A549 (cell line): ENCODE results near the gene TSPO. TPM values are rescaled to one million over a fixed set of nuclear protein-coding genes. Genes with fewer than 3 reads are reported as not detected.

ENCODE experiments used
- ATAC-seq, 2 experiments: fragments of 200-7000 bp in 1 of 2; fragments of >200 bp in 1 of 2; cut with Nextera tagmentation in 1 of 2; cut with Tn5 transposase in 1 of 2; 3 replicates each; pipeline versions ENCODE4 v1.8.0 to v1.9.1; 2018 to 2020; ENCODE audit warnings: mild to moderate bottlenecking in 1 of 2, moderate library complexity in 1 of 2
- CTCF ChIA-PET: fragments of 300-600 bp; sonication (Branson Sonifier 250); formaldehyde crosslinking; extraction: SDS; loops from one replicate; lab custom pipeline; 2021; ENCODE audit warnings: antibody characterized with exemption, inconsistent platforms; lab: Yijun Ruan, JAX
- POLR2A ChIA-PET: fragments of 350-600 bp; formaldehyde crosslinking; extraction: SDS; loops from one replicate; lab custom pipeline; 2021; ENCODE audit warnings: antibody characterized with exemption, inconsistent platforms; lab: Yijun Ruan, JAX
- DNase-seq, 2 experiments: peaks; one replicate each; pipeline versions ENCODE4 v3.0.0 to v3.0.0-alpha.2; 2011 to 2016; ENCODE audit warnings: low read depth in 1 of 2, low spot score in 1 of 2
- FAIRE-seq: peaks from 2 replicates; lab custom pipeline; 2011; peaks lifted over from hg19 to GRCh38; lab: Jason Lieb, UNC
- H3K27ac ChIP-seq, 2 experiments: fragments of >200 bp; sonication (Bioruptor Twin); formaldehyde crosslinking; 3 replicates each; pipeline ENCODE4 v1.5.1; 2016 to 2017
- H3K4me1 ChIP-seq: fragments of >200 bp; sonication (Bioruptor Twin); formaldehyde crosslinking; 3 replicates; pipeline ENCODE4 v1.6.1; 2016
- H3K4me2 ChIP-seq: fragments of >200 bp; sonication (Bioruptor Twin); formaldehyde crosslinking; 3 replicates; pipeline ENCODE4 v1.6.1; 2016
- H3K4me3 ChIP-seq: fragments of >200 bp; sonication (Bioruptor Twin); formaldehyde crosslinking; 3 replicates; pipeline ENCODE4 v1.5.1; 2016
- H3K9me3 ChIP-seq: fragments of >200 bp; sonication (Bioruptor Twin); formaldehyde crosslinking; 3 replicates; pipeline ENCODE4 v1.6.1; 2016
- BCL3 ChIP-seq: fragments of >200 bp; sonication (Bioruptor Twin); formaldehyde crosslinking; IDR thresholded peaks from 3 replicates; pipeline ENCODE4 v1.6.1; 2016
- BHLHE40 ChIP-seq: IDR thresholded peaks from 2 replicates; pipeline ENCODE4 v1.6.1; 2012; ENCODE audit warnings: low read depth, low read length, inconsistent platforms
- CBX2 ChIP-seq: fragments of 200-600 bp; sonication (generic); IDR thresholded peaks from 2 replicates; pipeline ENCODE4 v1.6.1; 2016; ENCODE audit warnings: low read depth, mild to moderate bottlenecking, borderline replicate concordance
- CBX8 ChIP-seq: fragments of 200-600 bp; sonication (generic); IDR thresholded peaks from 2 replicates; pipeline ENCODE4 v1.6.1; 2016
- CHD4 ChIP-seq: fragments of 200-600 bp; sonication (generic); IDR thresholded peaks from 2 replicates; pipeline ENCODE4 v1.6.1; 2016; ENCODE audit warnings: antibody characterized with exemption, mild to moderate bottlenecking, borderline replicate concordance
- CTCF ChIP-seq: fragments of >200 bp; sonication (Bioruptor Twin); formaldehyde crosslinking; IDR thresholded peaks from 3 replicates; pipeline ENCODE4 v1.5.1; 2016
- ELK1 ChIP-seq: fragments of 150-350 bp; IDR thresholded peaks from 2 replicates; pipeline ENCODE4 v1.6.1; 2014; ENCODE audit warnings: low read depth, mild to moderate bottlenecking, low read length
- ESRRA ChIP-seq: fragments of 150-350 bp; IDR thresholded peaks from 2 replicates; pipeline ENCODE4 v1.6.1; 2014; ENCODE audit warnings: mild to moderate bottlenecking, low read length, borderline replicate concordance
- FOSL2 ChIP-seq, 2 experiments: fragments of 450-650 bp in 1 of 2; fragments of >200 bp in 1 of 2; sonication (Bioruptor Twin) in 1 of 2; formaldehyde crosslinking; IDR thresholded peaks; 2 replicates each; pipeline versions ENCODE4 v1.5.0 to v1.6.1; 2016 to 2020; ENCODE audit warnings: mild to moderate bottlenecking in 1 of 2, moderate library complexity in 1 of 2
- FOXS1 ChIP-seq: fragments of 250-450 bp; sonication (Bioruptor Pico); IDR thresholded peaks from 2 replicates; pipeline ENCODE4 v1.5.0; 2020; ENCODE audit warnings: mild to moderate bottlenecking, moderate library complexity
- GATA3 ChIP-seq: IDR thresholded peaks from 2 replicates; pipeline ENCODE4 v1.6.1; 2012; ENCODE audit warnings: borderline replicate concordance
- HOXB5 ChIP-seq: fragments of 250-450 bp; sonication (Bioruptor Pico); IDR thresholded peaks from 2 replicates; pipeline ENCODE4 v1.5.0; 2020; ENCODE audit warnings: mild to moderate bottlenecking, moderate library complexity
- KDM1A ChIP-seq: fragments of 200-600 bp; sonication (generic); IDR thresholded peaks from 2 replicates; pipeline ENCODE4 v1.6.1; 2016; ENCODE audit warnings: low read depth, mild to moderate bottlenecking
- NFE2L2 ChIP-seq: fragments of 150-350 bp; conservative IDR thresholded peaks from 2 replicates; pipeline ENCODE4 v1.6.1; 2014; ENCODE audit warnings: low read length
- NPAS2 ChIP-seq: fragments of 250-450 bp; sonication (Bioruptor Pico); IDR thresholded peaks from 2 replicates; pipeline ENCODE4 v1.8.0; 2022; ENCODE audit warnings: mild to moderate bottlenecking, moderate library complexity, borderline replicate concordance
- PHF8 ChIP-seq: fragments of 200-600 bp; sonication (generic); IDR thresholded peaks from 2 replicates; pipeline ENCODE4 v1.6.1; 2016; ENCODE audit warnings: low read depth, mild to moderate bottlenecking, antibody characterized with exemption, moderate library complexity, borderline replicate concordance
- RARB ChIP-seq: fragments of 250-450 bp; sonication (Bioruptor Pico); IDR thresholded peaks from 2 replicates; pipeline ENCODE4 v1.8.0; 2021; ENCODE audit warnings: mild to moderate bottlenecking, moderate library complexity
- RFX5 ChIP-seq: fragments of 450-650 bp; IDR thresholded peaks from 2 replicates; pipeline ENCODE4 v1.7.1; 2014; ENCODE audit warnings: antibody characterized with exemption, mild to moderate bottlenecking, moderate library complexity
- SMC3 ChIP-seq: fragments of >200 bp; sonication (Bioruptor Twin); formaldehyde crosslinking; IDR thresholded peaks from 3 replicates; pipeline ENCODE4 v1.6.1; 2018; ENCODE audit warnings: inconsistent platforms
- TFCP2L1 ChIP-seq: fragments of 250-450 bp; sonication (Bioruptor Pico); IDR thresholded peaks from 2 replicates; pipeline ENCODE4 v1.5.0; 2021; ENCODE audit warnings: mild to moderate bottlenecking
- WGBS: methylation state at CpG from one replicate; pipeline ENCODE4 v1.1.6; 2017; ENCODE audit errors: missing lambda C conversion rate; 5-methylcytosine and 5-hydroxymethylcytosine counted together
- polyA plus RNA-seq, 4 experiments: library from polyadenylated mRNA; depleted of rRNA in 3 of 4; stranded (reverse); fragments of >200 nt; fragmentation: RNase III in 1 of 4; extraction: RNeasy Plus Mini Kit Qiagen cat#74134 plus additional on column Dnase treatment in 1 of 4; gene quantifications; 2 replicates in 3 of 4; 3 replicates in 1 of 4; pipeline ENCODE4 v1.2.3, GENCODE V29; 2011 to 2017
- TF ChIP-seq, protein P1 (sequence below): fragments of >200 bp; sonication (Bioruptor Twin); formaldehyde crosslinking; IDR thresholded peaks from 2 replicates; pipeline ENCODE4 v1.6.1; 2016

Gene TSPO
- polyA plus RNA-seq, 2 of the 4 experiments (the other 2 are of a cell fraction), result 43.2 to 94.4 TPM

DNA sequence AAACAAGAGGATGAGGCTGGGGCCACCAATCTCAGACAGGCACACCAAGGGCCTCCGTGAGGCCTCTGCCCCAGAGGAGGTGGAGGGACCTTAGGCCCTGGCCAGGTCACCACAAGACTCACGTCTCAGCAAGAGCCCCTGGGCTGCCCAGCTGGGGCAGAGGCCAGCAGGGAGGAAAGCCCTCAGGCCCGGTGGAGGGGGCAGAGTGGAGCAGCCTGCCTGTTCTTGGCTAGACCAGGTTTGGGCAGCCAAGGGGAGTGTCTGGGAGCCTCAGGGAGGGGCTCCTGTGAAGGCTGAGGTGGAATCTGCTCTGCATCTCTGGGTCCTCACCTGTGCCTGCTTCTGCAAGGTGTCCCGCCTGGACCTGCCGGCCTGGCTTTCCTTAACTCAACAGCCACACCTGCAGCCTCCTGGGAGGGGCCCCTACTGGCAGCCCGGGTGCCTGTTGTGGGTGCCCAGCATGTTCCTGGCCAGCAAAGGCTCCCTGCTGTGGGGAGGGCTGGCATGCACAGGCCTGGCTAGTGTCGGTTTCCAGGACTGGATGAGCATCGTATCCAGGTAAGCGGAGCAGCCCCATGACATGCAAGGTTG is 23.7 kb downstream of the TSPO start:
- Histone ChIP-seq H3K9me3 (no peaks in the 10 kb centered on the region), H3K4me1 (no peaks in the 10 kb centered on the region), H3K4me3 (no peak overlapping the region), H3K4me2 (no peak overlapping the region), H3K27ac (no peak overlapping the region)
- no peak for DNase-seq
- ChIA-PET CTCF (no interaction called here), POLR2A (no interaction called here)
- no peak for ATAC-seq
- FAIRE-seq, result no peak
- TF ChIP-seq RARB (CRISPR knock-in tag) (no peak), ELK1 (no peak), FOSL2 (IDR thresholded peaks at IDR 0.05) (no peak), FOSL2 (CRISPR knock-in tag; IDR thresholded peaks at IDR 0.05) (no peak), NFE2L2 (no peak), CHD4 (no peak), RFX5 (no peak), FOXS1 (CRISPR knock-in tag) (no peak), CBX8 (no peak), CBX2 (no peak), KDM1A (no peak), ESRRA (no peak), SMC3 (no peak), NPAS2 (CRISPR knock-in tag) (no peak)
- TF ChIP-seq, protein P1, sequence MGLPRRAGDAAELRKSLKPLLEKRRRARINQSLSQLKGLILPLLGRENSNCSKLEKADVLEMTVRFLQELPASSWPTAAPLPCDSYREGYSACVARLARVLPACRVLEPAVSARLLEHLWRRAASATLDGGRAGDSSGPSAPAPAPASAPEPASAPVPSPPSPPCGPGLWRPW, result no peak
- WGBS, result 93% methylated on average over 7 of the region's 9 CpGs

GRCh38 chr22:43176090-43176489 is 24.7 kb downstream of the TSPO start:
- no peak for DNase-seq
- Histone ChIP-seq H3K4me3 (no peak overlapping the region), H3K9me3 (no peaks in the 10 kb centered on the region), H3K27ac (no peak overlapping the region), H3K4me2 (no peak overlapping the region), H3K4me1 (no peaks in the 10 kb centered on the region)
- ChIA-PET CTCF (interaction anchor here (0.6 kb wide), 1 partner anchor 616 kb away, joined by 3 read pairs; no protein-coding TSS in a partner anchor), POLR2A (no interaction called here)
- TF ChIP-seq TFCP2L1 (CRISPR knock-in tag), result no peak
- no peak for TF ChIP-seq CTCF
- TF ChIP-seq GATA3, result no peak
- TF ChIP-seq BHLHE40, result no peak
- TF ChIP-seq HOXB5 (CRISPR knock-in tag), result no peak
- no peak for TF ChIP-seq PHF8
- no peak for TF ChIP-seq ELK1
- no peak for TF ChIP-seq BCL3
- ATAC-seq, result no peak
- WGBS, result 84% methylated on average over 9 of the region's 15 CpGs
- no peak for FAIRE-seq
